Peyer's patch (tissue), 4 donors: ENCODE results near the gene ACTL6B.

Experiments
- POLR2A ChIP-seq, 2 donors: fragments of 450-650 bp; IDR thresholded peaks; one replicate each; pipeline ENCODE4 v1.5.1; 2017; ENCODE audit warnings: antibody characterized with exemption in 2 of 2, mild to moderate bottlenecking in 2 of 2, moderate library complexity in 2 of 2
- TF ChIP-seq, protein P1 (sequence below), 6 experiments: fragments of 450-650 bp in 4 of 6; fragments of 200-600 bp in 2 of 6; sonication (generic) in 1 of 6; IDR thresholded peaks; one replicate each; pipeline ENCODE4 v1.5.1; 2017 to 2019; ENCODE audit warnings: antibody characterized with exemption in 6 of 6, mild to moderate bottlenecking in 3 of 6, moderate library complexity in 1 of 6

GRCh38 chr7:100623951-100624824 lies 32.1 kb downstream of the ACTL6B start:
- TF ChIP-seq, protein P1, sequence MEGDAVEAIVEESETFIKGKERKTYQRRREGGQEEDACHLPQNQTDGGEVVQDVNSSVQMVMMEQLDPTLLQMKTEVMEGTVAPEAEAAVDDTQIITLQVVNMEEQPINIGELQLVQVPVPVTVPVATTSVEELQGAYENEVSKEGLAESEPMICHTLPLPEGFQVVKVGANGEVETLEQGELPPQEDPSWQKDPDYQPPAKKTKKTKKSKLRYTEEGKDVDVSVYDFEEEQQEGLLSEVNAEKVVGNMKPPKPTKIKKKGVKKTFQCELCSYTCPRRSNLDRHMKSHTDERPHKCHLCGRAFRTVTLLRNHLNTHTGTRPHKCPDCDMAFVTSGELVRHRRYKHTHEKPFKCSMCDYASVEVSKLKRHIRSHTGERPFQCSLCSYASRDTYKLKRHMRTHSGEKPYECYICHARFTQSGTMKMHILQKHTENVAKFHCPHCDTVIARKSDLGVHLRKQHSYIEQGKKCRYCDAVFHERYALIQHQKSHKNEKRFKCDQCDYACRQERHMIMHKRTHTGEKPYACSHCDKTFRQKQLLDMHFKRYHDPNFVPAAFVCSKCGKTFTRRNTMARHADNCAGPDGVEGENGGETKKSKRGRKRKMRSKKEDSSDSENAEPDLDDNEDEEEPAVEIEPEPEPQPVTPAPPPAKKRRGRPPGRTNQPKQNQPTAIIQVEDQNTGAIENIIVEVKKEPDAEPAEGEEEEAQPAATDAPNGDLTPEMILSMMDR (IDR thresholded peaks at IDR 0.05) = no peak
- no peak for TF ChIP-seq POLR2A (IDR thresholded peaks at IDR 0.05)
